Measurements from ENCODE around the gene ABCA13. TPM values are rescaled to one million over a fixed set of nuclear protein-coding genes. Genes with fewer than 3 reads are reported as not detected.

Gene ABCA13
- polyA plus RNA-seq, 5 donors = 0.64 to 2.2 (median 1.4) TPM

DNA sequence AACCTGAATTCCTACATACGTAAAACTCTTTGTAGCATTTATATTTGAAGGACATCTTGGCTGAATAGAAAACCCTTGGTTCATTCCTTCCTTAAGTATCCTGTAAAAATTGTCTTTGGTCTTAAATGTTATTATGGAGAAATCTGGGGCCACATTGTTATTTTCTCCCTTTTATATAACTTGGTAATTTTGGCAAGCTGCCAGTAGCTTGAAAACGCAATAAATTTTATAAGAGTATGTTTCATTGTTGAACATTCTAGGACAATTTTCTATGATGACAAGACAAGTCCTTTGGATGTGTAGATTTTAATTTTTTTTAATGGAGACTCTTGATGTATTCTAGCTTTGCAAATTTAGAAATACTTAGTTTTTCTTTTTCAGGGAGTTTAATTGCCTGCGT, 191.9 kb downstream of the ABCA13 start:
- no peak for DNase-seq

DNA sequence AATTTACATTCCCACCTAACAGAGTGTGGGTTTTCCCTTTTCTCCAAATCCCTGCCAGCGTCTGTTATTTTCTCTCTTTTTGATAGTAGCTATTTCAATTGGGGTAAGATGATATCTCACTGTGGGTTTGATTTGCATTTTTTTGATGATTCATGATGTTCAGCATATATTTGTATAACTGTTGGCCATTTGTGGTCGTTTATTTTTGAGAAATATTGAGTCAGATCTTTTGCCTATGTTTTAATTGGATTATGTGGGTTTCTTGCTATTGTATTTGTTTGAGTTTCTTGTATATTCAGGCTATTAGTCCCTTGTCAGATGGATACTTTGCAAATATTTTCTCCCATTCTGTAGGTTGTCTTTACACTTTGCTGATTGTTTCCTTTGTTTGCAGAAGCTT, 193.8 kb downstream of the ABCA13 start:
- DNase-seq = no peak

DNA sequence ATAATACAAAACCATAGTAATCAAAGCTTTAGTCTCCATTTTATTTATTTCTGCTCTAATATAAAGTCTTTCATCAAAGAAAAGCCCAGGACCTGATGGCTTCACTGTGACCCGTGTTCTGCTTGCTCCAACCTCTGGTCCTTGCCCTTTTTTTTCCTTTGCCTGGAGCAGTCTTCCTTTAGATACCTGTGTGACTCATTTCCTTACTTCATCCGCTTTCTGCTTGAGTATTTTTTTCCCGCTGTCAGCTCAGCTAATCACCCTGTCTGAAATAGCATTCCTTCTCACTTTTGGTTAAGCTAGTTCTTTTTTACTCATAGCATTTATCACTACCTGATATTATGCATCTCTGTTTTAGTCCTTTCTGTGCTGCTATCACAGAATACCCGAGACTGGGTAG, 194.8 kb downstream of the ABCA13 start:
- DNase-seq = no peak

DNA sequence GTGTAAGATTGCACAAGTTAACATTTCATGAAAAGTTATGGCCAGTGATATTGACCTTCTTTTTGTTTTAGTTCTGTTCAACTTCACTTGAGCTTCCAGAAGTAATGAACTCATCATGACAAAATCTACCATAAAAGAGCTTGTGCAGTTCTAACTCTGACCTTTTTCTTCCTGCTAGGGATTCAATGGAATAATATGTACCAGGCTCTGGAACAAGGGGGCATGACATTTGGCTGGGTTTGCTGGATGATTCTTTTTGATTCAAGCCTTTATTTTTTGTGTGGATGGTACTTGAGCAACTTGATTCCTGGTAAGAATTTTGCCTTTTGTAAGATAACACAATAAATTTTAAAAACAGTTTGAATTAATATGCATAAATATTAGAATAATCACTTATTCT, 205.0 kb downstream of the ABCA13 start:
- DNase-seq = no peak

DNA sequence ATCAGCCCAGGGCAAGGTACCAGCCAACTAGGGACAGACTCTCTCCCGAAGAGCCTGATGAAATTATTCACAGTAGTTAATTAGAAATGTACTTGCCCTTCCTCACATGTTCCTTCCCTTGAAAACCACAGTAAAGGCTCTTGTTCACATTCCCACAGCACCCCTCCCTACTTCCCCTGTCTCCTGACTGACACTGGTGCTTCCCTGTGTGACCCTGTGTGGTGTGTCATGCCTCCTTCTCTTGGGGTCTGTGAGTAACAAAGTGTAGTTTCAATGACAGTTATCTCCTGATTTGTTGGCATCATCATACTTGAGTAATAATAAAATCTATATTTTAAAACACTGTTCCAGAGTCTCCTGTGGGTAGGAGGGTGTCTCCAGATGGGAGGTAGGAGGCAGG, 209.7 kb downstream of the ABCA13 start:
- DNase-seq = no peak

DNA sequence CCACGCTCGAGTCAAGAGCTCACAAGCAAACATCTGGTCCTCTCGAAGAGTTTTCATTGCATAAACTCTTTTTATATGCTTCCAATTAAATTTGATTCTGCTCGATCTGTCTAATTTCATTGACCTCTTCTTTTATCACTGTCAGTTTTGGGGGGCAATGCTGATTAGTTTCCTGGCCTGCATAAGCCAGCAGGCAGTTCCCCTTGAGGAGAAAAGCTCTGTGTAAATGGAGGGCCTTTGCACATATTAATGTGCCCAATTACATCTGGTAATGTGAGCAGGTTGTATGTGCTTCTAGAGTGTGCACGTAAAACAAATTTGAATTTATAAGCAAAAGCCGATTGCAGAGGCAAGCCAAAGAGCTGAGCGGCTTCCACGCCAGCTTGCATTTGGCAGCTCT, 210.3 kb downstream of the ABCA13 start:
- DNase-seq = no peak

DNA sequence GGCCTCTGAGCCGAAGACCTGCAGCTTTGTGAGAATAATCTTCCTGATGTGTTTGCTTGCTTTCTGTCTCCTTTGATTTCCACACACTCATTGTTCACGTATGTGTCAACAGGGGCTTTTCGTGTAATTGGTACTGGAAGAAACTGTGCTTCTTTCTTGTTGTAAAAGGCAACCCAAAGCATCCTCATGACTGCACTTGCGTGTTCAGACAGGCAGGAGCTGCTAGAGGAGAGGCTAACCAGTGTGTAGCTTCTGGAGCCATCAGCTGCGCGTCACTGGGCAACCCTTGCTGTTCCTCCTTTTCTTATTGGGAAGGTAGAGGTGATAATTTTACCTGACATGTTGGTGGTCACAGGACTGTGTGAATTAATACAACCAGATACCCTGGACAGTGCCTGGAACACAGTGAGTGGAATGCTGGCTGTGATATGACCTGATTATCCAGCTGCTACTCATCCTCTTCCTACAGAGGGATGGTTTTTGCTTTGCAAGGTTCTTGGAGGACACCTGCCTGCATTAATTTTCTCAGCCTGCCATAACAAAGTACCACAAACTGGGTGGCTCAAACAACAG, 213.0 kb downstream of the ABCA13 start:
- no peak for DNase-seq

DNA sequence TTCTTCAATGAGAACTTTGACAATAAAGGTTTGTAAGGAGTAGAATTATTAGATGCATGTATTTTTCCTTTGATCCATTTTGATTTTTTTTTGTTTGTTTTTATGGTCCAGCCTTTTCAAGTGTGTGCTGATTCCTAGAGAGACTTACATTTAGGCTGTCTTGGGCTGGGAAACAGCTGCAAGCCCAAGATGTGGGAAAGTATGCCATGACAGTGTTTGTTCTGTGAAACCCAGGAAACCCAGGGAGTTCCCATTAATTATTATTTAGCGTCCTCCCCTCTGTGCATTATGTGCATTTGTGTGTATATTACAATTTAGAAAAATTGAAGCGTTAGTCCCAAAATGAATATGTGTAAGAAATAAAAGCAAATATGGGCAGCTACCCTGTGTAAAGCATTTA, 216.7 kb downstream of the ABCA13 start:
- DNase-seq = no peak

DNA sequence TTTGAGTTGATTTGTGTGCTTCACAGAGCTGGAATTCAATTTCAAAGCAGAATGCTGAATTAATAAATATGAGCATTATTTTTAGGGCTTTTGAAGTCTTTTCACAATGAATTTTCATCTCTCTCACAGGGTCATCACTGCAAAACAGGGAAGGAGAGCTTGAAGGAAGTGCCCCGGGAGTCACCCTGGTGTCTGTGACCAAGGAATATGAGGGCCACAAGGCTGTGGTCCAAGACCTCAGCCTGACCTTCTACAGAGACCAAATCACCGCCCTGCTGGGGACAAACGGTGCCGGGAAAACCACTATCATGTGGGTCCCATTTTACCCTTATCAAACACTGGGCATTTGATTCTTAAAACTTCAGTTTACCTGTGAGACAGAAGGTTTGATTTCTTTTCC, 217.7 kb downstream of the ABCA13 start:
- DNase-seq = no peak

DNA sequence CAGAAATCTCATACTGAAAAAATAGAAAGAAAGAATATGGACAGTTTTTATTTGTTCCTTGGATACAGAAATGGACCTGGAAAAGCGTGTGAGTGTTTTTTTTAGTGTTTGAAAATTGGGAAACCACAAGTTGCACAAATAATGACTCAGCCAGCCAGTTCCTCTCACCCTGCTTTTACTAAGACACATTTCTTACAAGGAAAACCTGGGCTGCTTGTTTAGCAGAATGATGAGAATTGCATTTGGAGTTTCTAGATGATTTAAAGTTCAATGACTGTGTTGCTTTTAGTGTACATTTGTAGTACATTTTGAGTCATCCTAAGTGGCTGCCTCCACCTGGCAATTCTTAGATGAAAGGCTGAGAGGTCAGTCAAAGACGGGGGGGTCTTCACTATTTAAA, 218.7 kb downstream of the ABCA13 start:
- DNase-seq = peak in 1 of 2 donors; percentile 19

DNA sequence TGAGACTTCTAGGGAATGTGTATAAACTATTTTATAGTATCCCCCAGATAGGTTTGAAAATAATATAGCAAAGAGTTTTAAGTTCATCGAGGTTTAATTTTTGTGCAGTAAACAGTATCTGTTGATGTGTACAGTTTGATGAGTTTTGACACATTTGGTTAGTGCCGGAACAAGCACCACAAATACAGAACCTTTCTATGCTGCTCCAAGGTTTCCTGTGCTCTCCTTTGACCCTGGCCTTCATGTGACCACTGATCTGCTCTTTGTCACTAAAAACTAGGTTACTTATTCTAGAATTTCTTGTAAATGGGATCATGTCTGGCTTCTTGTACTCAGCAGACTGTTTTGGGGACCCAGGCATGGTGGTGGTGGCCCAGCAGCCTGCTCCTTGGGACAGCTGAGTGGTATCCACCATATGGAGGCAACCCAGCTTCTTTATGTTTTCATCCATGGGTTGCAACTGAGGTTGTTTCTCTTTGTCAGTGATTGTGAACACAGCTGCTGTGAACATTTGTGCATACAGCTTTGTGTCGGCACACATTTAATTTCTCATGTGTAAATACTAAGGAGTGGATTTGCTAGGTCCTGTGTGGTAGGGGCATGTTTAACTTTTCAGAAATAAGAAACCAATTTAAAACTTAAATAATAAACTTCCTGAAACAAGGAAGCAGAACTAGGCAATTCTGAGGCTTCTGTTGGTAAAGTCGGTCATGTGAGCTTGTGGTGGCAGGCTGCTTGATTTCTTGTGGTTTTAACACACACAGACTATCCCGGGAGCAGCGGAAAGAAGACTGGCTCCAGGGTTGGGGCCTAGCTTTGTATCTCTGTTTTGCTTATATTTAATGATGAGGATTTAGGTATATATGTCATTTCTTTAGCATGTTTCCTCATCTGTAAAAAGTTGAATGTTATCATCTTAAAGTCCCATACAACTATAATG, 219.4 kb downstream of the ABCA13 start:
- no peak for DNase-seq

DNA sequence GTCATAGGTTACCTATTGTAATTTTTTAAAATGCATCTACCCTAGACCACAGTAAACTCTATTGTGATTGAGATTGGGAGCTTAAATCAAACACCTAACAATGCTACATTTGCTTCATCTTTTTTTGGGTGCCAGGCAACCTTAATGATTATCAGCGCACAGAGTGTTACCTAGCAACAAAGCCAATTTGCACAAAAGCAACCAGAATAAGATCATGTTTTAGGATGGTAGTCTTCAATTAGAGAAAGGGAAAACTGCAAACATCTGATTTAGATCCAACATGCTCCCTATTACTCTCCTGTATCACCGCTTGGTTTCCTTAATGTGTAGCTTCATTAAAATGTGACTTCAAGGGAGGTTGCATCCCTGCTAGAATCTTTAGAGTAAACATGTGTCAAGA, 226.9 kb downstream of the ABCA13 start:
- DNase-seq = no peak

DNA sequence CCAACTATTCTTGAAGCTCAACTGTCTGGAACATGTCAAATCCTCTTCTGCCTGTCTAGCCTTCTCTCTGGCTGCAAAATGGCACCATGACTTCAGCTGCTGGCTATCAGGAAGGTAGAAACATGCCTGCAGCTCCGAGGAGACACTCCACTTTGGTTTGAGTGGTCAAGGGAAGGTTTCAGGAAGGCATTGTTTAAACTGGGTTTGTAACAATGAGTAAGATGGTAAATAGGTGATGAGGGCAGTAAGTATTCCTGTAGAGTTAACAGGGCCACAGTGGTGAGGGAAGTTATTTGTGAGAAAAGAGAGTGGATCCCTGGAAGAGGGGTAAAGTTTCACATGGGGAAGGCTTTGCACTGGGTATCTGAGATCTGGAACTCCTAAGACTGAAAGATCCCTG, 231.5 kb downstream of the ABCA13 start:
- DNase-seq = no peak

DNA sequence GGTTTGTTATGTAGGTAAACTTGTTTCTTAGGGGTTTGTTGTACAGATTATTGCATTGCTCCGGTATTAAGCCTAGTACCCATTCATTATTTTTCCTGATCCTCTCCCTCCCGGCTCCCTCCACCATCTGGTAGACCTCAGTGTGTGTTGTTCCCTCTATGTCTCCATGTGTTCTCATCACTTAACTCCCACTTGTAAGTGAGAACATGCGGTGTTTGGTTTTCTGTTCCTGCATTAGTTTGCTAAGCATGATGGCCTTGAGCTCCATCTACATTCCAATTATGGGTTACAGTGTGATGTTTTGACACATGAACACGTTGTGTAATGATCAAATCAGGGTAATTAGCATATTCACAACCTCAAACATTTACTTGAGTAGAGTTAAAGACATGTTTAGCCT, 237.5 kb downstream of the ABCA13 start:
- DNase-seq = no peak

DNA sequence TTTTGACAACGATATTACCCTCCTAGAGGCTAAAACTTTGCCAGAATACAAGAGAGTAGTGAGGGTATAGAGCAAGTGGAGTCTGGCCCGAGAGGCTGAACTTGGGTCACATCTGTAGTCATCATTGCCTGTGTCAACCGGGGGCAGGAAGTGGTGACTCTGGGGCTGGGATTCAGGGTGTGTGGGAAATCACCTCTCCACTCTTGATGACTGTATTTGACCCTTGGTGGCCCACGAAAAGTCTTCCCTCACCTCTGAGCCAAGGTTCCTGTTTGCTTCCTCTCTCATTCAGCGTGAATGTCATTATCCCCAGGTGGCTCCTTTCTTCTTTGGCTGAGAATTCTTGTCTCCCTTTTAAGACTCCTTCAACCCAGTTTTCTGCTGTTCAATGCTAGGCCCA, 240.4 kb downstream of the ABCA13 start:
- no peak for DNase-seq

DNA sequence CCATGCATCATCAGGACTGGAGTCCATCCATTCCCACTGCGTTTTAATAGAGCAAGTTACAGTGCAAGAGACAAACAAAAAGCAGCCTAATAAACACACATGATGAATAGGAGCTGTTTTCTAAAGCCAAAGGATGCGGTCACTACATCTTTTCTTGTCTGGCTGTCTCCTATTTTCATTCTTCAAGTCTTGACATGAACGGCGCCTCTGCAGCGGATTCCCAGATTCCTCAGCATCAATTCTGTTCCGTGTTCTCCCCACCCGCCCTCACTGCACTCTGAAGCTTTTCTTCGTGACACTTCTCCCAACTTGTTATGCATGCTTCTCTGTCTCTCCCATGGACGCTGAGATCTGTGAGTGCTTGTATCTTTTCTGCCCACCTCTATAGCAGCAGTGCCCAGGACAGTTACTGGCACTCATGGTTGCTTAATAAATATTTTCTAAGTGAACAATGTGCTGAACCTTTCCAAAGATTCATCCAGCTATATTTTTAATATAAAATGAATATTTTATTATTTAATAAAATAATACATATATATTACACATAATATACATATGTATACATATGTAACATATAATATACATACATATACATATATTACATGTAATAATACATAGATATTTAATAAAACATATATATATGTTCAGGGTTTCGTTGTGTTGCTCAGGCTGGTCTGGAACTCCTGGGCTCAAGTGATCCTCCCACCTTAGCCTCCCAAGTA, 242.9 kb downstream of the ABCA13 start:
- no peak for DNase-seq

DNA sequence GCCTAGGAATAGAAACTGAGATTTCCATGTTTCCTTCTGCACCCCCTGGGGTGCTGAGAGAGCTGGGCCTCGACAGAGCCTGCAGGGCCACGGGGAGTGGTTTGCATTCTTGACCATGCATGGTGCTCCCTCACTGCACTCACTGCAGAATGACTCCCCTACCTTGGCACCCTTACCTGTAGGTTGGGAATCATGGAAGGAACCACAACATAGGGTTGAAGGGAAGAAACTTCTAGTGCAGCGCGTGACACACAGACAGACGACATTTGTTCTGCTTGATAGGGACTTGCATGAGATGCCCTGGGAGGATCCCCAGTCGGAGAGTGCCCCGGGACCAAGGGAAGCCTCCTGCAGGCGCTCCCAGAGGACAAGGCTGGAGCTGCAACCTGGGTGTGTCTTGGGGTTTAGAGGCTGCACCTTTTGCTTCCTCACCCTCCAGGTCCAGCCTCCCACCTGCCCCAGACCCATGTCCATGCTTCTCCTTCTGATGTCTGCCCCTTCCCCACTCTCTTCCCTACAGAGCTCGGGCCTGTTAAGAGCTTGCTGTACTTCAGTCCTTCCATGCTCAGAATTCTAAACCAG, 245.2 kb downstream of the ABCA13 start:
- DNase-seq = no peak

DNA sequence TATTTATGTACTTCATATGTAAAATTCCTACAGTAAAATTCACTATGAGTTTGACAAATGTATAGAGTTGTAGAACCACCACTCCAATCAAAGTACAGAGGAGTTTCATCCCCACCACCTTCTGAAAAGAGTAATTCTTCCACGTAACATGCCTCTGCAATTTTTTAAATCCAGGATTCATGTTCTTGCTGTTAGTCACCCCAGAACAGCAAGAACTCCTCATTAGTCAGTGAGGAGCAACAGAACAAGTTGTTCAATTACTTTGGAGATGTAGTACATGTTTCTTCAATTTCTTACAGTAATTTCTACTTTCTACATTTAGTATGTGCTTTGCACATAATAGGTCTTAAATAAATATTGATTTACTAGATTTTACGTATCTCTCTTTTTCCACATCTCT, 248.1 kb downstream of the ABCA13 start:
- DNase-seq = no peak

DNA sequence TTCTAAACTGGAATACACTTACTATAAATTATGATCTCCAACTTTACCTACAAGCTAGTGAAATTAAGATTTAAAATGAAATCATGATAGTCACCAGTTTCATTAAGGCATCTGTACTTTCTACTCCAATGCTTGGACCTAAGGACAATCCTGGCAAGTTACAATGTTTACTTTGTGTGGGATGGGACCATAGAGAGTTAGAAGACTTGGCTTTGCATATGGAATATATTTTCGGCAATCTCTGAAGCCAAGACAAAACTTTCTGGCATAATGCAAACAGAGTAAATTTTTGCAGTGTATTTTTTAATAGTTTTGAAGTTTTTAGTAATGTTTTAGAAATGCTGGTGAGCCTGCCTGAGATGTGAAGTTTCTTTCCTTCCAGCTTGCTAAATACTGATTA, 248.9 kb downstream of the ABCA13 start:
- no peak for DNase-seq

DNA sequence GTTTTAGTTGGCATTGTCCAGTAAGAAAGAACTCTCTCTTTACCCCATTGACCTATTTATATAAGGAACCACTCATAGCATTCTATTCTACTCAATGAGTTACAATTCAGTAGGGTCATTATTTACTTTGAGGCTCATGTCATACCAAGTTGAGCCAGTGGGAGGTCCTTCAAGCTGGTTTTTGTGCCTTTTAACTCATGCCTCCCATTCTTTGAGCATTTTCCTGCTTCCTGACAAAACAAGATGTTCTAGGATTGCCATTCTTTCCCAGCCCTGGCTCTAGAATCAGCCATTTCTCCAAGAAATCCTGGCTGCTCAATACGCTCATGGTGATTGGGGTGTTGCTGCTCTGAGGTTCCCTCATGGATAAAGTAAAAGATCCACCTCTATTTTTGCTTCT, 250.1 kb downstream of the ABCA13 start:
- DNase-seq = no peak

DNA sequence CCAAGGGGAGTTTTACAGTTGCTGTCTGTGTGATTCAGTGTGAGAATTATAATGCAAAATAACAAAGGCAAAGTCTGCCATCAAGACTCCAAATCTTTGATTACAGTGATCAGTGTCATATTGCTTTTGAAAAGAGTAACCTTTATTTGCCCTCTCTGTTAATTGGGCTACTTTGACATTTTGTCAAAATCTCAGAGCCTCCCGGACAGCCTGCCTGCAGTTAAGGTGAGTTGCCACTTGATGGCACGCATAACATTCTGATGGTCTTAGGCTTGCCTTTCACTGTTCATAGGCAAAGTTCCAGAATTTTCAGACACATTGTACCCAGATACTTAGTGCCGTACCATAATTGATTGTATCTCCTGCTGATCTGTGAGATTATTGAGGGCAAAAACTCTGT, 253.5 kb downstream of the ABCA13 start:
- DNase-seq = peak in 1 of 2 donors; percentile 1

DNA sequence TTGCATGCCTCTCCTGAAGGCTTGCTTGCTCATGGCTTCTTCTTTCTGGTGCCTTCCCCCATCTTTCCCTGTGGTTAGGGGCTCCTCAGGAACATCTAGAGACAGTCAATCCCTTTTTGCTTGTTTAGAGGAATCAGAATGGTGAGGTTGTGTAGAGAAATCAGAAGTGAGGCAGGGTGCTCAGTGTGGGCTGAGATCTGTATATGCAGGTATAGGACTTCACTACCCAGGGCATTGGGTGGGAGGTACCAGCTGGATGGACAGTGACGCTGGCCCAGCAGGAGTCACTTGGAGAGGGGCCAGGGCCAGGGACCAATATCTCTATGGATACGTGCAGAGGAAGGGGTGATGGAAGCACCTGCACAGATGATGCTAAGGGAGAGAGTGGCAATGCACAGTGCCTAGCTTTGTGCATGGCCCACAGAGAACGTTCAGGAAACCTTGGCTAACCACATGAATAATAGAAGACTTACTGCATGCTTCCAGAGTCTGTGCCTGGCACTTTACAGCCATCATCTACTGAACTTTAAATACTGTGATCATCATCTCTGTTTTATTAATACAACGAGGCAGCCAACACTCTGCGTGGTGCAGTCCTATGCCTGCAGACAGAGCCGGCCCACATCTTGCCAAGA, 255.2 kb downstream of the ABCA13 start:
- DNase-seq = no peak

Measured in right lung (tissue), 5 donors.